ENCODE measurements around the gene SRSF3.

Gene SRSF3

DNA sequence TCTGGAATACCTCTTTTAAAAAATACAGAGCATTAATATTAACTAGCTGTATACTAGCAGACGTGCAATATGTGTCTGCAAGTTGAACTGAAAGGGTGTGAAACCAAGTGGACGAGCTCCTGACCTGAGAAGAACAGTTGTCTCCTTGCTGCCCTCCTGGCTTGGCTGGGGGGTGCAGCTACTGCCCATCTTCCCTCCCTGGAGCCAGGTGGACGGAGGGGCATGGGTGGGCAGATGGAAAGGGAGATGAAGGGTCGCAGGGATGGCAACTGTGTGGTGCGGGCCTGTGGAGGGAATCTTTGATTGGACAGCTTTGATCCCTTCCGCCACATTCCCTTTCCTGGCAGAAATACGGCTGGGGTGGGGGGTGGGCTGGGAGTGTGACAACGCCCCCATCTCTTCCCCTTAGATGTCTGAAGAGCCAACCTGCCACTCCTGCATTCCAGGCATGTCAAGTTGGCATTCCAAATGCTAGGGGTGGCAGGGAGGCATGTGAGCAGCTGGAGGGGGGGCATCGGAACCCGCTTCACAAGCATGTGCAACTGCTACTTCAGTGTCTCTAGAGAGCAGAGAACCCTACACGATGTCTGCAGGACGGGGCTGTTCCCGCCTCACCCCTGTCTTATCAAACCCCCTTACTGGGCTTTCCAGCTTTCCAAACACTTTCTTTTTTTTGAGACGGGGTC is 37.3 kb downstream of the SRSF3 start:
- TF ChIP-seq, protein P1, sequence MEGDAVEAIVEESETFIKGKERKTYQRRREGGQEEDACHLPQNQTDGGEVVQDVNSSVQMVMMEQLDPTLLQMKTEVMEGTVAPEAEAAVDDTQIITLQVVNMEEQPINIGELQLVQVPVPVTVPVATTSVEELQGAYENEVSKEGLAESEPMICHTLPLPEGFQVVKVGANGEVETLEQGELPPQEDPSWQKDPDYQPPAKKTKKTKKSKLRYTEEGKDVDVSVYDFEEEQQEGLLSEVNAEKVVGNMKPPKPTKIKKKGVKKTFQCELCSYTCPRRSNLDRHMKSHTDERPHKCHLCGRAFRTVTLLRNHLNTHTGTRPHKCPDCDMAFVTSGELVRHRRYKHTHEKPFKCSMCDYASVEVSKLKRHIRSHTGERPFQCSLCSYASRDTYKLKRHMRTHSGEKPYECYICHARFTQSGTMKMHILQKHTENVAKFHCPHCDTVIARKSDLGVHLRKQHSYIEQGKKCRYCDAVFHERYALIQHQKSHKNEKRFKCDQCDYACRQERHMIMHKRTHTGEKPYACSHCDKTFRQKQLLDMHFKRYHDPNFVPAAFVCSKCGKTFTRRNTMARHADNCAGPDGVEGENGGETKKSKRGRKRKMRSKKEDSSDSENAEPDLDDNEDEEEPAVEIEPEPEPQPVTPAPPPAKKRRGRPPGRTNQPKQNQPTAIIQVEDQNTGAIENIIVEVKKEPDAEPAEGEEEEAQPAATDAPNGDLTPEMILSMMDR (IDR thresholded peaks at IDR 0.05; ENCODE audit: insufficient read depth, low read depth, low read length, missing control alignments) = no peak
- no peak overlapping the region for H3K4me3 ChIP-seq (ENCODE audit: low read depth, low read length)
- DNase-seq (ENCODE audit: low read depth) = no peak

DNA sequence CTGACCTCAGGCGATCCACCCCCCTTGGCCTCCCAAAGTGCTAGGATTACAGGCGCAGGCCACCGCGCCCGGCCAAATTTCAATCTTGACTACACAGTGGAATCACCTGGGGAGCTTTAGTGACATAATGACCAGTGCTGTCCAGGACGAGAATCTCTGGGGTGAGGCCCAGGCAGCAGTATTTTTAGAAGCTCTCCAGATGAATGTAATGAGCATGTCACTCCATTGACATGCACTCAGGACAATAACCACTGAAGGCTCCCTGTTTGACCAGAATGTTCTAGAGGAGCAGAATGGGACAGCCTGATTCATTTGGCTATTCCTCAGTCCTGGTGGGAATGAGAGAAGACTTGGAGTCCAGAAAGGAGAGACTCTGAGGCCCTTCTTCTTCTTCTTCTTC is 39.2 kb downstream of the SRSF3 start:
- TF ChIP-seq, protein P1 (IDR thresholded peaks at IDR 0.05; ENCODE audit: insufficient read depth, low read depth, low read length, missing control alignments) = no peak
- DNase-seq (ENCODE audit: low read depth) = no peak
- no peak overlapping the region for H3K4me3 ChIP-seq (ENCODE audit: low read depth, low read length)

DNA sequence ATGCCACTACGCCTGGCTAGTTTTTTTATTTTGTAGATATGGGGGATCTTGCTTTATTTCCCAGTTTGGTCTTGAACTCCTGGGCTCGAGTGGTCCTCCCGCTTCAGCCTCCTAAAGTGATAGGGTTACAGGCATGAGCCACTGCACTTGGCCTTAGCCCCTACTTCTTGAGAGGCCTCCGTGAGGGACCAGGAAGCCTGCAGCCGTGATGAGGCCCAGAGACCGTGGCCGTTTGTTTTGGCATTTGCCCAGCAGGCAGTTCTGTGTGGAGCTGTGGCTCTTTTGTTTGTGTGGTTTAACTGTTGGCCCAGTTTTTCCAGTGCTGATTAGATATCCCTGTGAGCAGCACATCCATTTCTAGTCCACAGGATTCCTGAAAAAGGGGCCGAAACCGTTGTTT is 39.8 kb downstream of the SRSF3 start:
- DNase-seq (ENCODE audit: low read depth) = no peak
- TF ChIP-seq, protein P1 (IDR thresholded peaks at IDR 0.05; ENCODE audit: insufficient read depth, low read depth, low read length, missing control alignments) = no peak

DNA sequence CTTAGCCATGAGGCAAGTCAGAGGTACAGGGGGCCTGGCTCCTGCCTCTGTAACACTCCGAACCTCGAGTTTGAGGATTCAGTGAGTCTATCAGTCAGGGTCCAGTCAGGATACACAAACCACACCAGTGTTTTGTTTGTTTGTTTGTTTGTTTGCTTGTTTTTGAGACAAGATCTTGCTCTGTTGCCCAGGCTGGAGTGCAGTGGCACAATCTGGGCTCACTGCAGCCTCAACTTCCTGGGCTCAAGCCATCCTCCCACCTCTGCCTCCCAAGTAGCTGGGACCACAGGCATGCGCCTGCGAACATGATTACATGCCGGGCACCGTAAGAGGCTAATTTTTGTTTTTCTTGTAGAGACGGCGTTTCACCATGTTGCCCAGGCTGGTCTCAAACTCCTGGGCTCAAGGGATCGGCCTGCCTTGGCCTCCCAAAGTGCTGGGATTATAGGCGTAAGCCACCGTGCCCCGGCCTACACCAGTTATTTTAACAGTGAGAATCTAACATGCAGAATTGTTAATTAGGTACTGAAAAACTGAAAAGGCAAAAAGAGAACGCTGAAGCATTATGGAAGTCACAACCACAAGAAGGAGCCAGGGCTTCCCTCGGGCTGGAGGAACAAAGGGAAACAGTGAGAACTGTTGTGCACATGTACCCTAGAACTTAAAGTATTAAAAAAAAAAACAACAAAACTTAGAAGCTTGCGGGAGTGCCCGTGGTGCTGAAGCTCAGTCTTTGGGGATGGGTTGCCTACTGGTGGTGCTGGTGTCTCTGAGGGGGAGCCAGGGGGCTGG is 40.4 kb downstream of the SRSF3 start:
- DNase-seq (ENCODE audit: low read depth) = no peak
- TF ChIP-seq, protein P1 (IDR thresholded peaks at IDR 0.05; ENCODE audit: insufficient read depth, low read depth, low read length, missing control alignments) = no peak
- H3K4me3 ChIP-seq (ENCODE audit: low read depth, low read length) = no peak overlapping the region

More for the DNA sequence above, 39.8 kb downstream of the SRSF3 start:
- no peak overlapping the region for H3K4me3 ChIP-seq (ENCODE audit: low read depth, low read length)

DNA sequence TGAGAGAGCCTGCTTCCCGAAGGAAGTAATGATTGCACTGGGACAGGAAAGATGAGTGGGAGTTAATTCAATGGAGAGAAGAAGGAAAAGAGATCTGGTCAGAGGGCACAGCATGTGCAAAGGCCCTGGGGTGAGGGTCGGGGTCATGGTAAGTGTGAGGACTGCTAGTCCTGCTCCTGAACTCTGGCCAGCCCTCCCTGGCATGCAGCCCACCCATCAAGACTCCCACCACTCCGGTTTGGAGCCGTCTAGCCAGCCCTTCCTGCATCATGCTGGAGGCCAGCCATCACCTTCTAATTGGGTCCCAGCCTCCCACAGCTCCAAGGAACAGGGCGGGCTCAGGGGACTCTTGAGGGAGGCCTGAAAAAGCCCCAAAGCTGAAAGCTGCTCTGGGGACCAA is 42.1 kb downstream of the SRSF3 start:
- DNase-seq (ENCODE audit: low read depth) = no peak
- no peak overlapping the region for H3K4me3 ChIP-seq (ENCODE audit: low read depth, low read length)
- TF ChIP-seq, protein P1 (IDR thresholded peaks at IDR 0.05; ENCODE audit: insufficient read depth, low read depth, low read length, missing control alignments) = no peak

DNA sequence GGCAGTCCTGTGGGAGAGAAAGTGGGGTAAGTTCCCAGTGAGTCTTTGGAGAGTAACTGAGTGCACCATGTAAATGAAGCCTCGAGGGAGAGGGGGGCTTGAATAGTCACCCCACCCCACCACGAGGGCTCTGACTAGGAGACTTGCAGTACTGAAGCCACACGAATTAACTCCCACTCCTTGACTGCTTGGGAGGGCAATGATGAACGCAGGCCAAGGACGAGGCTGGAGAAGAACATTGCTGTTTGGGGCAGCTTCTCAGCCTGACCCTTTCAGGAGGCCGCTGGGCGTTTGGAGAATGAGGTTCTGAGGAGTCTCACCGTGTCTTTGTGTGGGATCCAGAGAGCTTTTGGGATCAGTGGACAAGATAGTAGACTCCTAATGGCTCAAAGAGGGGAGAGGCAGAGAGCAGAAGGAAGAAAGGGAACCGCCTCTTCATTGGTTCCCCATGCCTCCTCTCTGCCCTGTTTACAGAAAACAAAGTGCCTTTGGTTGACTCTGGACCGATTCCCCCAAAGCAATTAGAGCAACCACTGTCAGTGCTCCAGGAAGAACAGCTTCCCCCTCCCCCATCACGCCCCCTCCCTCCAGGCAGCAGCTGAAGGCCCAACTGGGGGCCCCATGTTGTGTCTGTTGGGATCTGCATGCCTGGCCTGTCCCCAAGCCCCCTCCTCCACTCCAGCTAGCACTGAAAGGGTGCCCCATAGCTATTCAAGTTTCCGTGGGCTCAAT is 42.7 kb downstream of the SRSF3 start:
- no peak overlapping the region for H3K4me3 ChIP-seq (ENCODE audit: low read depth, low read length)
- DNase-seq (ENCODE audit: low read depth) = no peak
- TF ChIP-seq, protein P1 (IDR thresholded peaks at IDR 0.05; ENCODE audit: insufficient read depth, low read depth, low read length, missing control alignments) = no peak
